NK-92 (cell line): ENCODE data around the gene AOPEP.
"Not testable (repeated sequence)": the region's sequence is repeated elsewhere in the genome, so short reads cannot be mapped to it uniquely, and the experiment has no call there.

ENCODE experiments used
- DNase-seq: peaks from one replicate; lab custom pipeline; 2025; ENCODE audit not compliant: unreplicated experiment; lab: John Stamatoyannopoulos, UW

AOPEP gene

DNA sequence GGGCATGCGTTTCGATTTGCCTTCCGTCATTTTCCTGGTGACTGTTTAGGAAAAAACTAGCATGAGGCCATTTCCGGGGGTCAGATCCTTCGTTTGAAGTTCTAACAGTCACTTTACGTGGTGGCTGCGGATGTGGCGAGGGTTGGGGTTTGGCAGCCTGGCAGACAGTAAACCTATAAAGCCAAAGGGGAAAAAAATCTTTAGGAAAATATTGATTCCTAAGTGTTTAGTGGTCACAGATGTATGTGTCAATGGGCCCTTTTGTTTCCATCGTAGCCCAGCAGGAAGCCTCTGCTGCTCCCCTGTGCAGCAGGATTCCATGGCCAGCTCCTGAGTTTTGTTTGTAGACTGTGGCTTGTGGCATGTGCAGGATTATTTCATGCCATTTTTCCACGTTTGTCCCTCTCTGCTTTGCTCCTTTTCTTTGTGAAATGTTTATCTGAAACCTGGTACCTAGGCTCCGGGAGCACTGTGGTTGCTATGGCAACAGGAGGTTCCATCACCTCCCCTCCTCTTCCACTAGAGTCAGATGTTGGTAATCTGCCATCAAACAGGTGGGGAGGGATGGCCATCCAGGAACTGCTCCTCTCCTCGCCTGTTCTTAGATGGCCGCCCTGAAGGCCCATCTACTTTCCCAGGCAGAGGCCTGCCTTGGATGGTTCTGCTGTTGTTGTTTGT, 202.3 kb downstream of the AOPEP start:
- no peak for DNase-seq

- no peak for DNase-seq
Measured at GRCh38 chr9:94929369-94929756, 202.9 kb downstream of the AOPEP start.

- DNase-seq, result no peak
Measured at GRCh38 chr9:94931036-94931633, 204.6 kb downstream of the AOPEP start.

DNA sequence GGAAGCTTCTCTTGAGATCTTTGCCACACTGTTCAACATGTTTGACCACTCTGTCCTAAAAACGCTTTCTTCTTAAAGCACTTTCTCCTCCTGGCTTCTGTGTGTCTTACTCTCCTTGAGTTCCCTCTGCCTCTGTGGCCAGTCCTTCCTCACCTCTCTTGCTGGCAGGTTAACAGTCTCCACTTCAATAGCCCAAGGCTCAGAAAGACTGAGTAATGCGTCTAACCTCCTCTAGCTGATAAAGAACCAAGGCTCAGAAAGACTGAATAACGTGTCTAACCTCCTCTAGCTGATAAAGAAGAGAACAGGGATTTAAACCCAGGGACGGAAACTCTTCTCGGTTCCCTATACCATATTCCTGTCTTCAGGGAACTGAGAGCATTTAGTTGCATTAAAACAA, 205.2 kb downstream of the AOPEP start:
- no peak for DNase-seq

GRCh38 chr9:94932652-94933510, 206.4 kb downstream of the AOPEP start:
- no peak for DNase-seq

- DNase-seq, result no peak
Measured at GRCh38 chr9:94933511-94933828, 207.0 kb downstream of the AOPEP start.

DNA sequence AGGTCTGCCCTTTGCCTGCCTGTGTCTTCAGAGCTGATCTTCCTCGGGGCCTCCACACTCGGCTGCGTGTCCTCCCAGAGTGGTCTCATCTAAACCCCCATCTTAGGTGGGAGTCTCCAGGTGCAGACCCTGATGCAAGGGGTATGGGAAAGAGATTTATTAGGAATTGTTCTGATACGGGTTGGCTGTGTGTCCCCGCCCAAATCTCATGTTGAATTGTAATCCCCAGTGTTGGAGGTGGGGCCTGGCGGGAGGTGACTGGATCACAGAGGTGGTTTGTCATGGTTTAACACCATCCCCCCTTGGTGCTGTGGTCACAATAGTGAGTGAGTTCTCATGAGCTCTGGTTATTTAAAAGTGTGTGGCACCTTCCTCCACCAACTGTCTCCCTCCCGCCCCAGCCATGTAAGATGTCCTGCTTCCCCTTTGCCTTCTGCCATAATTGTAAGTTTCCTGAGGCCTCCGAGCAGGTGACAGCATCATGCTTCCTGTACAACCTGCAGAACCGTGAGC, 208.4 kb downstream of the AOPEP start:
- no peak for DNase-seq

GRCh38 chr9:94935396-94935795, 208.9 kb downstream of the AOPEP start:
- DNase-seq, result no peak

- no peak for DNase-seq
Measured at GRCh38 chr9:94936419-94936818, 209.9 kb downstream of the AOPEP start.

DNA sequence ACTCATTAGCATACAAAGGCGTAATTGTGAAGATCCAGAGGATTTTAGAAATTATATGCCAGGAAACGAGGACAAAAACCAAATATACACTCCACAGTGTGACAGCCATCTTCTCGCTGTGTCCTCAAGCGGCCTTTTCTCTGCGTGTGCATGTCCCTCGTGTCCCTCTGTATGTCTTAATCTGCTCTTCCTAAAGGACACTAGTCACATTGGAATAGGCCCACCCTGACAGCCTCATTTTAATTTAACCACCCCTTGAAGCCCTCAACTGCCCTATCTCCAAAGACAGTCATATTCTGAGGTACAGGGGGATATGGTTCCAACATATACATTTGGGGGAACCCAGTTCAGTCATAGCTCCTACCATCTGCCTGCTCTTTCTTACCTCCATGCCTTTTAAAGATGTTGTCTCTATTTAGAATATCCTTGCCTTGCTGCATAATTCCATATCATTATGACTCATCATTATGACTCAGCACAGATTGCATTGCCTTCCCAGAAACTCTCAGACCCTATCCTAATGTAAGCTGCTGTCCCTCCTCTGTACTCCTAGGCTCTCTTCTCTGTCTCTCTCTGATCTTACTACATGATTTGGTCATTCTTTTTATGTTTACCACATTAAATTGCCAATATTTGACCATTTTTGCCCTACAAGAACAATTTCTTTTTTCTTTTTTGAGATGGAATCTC, 210.9 kb downstream of the AOPEP start:
- no peak for DNase-seq

DNA sequence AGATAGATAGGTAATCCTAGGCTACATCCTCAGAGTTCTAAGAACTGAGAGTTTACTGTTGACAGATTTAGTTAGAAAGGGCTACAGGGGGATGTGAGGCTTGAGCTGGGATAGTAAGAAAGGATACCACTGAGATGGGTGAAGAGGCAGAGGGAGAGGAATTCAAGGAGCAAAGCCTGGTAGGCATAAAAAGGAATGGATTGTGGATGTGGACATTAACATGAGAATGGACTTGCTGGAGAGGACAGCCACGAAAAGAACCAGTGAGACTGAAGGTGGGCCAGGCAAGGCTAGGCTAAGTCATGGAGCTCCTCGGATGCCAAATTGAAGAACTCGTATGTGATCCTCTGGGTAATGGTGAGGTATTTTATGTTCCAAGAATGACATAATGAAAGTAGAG, 211.9 kb downstream of the AOPEP start:
- no peak for DNase-seq

DNA sequence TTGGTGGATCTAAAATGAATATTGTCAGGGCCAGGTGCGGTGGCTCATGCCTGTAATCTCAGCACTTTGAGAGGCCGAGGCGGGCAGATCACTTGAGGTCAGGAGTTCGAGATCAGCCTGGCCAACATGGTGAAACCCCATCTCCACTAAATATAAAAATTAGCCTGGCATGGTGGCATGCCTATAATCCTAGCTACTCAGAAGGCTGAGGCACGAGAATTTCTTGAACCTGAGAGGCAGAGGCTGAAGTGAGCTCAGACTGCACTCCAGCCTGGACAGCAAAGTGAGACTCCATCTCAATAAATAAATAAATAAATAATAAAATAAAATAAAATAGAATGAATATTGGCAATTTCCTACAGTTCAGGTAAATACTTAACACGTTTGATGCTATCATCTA, 213.8 kb downstream of the AOPEP start:
- not testable (repeated sequence) for DNase-seq

- no peak for DNase-seq
Measured at GRCh38 chr9:94941211-94941875, 214.8 kb downstream of the AOPEP start.

- no peak for DNase-seq
Measured at GRCh38 chr9:94944626-94945025, 218.1 kb downstream of the AOPEP start.

GRCh38 chr9:94945197-94946144, 219.0 kb downstream of the AOPEP start:
- DNase-seq, result no peak

DNA sequence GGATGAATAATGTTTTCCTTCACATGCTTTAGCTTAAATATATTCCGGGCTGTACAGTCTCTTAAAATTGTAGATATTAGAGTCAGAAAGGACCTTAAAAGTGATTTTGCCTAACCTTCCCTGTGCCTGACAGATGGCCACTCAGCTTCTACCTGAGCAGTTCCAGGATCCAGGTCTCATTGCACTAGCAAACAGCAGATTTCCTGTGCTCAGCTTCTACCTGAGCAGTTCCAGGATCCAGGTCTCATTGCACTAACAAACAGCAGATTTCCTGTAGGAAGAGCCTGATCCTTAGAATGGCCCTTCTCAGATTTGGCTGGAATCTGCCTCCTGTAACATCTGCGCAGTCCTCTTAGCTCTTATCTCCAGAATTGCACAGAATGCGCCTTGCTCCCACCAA, 219.8 kb downstream of the AOPEP start:
- no peak for DNase-seq

DNA sequence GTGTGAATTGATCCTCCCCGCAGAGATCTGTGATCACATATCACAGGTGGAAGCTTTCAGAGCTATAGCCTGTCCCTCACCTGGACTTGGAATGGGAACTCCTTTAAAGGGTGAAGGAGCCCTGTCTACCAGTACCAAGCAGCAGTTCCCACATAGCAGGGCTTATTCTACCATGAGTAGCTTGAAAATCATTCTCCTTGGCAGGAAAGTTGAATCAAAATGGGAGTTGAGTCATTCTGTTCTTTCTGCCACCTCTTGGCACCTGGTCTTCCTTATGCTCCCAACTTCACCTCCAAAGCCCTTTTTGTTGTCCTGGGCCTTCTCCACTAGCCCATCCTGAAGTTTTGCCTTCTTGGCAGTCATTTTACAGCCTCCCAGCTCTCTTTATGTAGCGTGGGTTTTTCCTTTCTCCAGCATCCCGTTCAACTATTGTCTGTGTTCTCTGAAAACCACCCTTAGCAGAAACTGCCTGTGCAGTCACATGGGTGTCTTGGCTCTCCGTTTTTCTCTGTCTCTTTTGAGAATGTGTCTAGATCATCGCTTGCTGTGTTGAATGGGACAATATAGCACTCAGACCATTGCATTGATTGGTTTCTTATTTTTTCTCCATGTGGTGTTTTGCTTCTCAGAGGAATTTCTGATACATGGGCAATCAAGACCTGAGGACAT, 222.2 kb downstream of the AOPEP start:
- no peak for DNase-seq

DNA sequence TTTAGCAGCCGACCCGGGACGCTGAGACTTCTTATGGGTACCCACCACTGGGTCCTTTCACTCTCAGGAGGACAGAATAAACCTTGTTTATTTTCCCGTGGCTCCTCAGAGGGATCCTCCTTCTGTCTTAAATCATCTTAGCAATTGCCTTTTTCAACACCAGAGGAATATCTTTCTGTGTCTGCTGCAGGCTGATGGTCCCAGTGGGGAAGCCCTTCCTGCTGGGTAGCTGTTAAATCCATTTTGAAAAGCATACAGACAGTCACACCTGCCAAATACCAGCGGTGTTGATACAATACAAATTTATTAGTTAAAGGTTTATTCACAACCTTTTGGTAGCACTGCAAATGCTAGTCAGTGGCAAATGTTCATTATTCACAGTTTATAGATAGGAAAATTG, 222.9 kb downstream of the AOPEP start:
- no peak for DNase-seq

- DNase-seq, result no peak
Measured at GRCh38 chr9:94950040-94950578, 223.6 kb downstream of the AOPEP start.
